A549 (cell line): Measurements from ENCODE around the gene IL3RA.

ENCODE experiments used
- BHLHE40 ChIP-seq: IDR thresholded peaks from 2 replicates; pipeline ENCODE4 v1.6.1; 2012; ENCODE audit warnings: low read depth, low read length, inconsistent platforms
- CEBPB ChIP-seq, 2 experiments: fragments of >200 bp in 1 of 2; sonication (Bioruptor Twin) in 1 of 2; formaldehyde crosslinking in 1 of 2; IDR thresholded peaks; 2 replicates each; pipeline ENCODE4 v1.6.1; 2012 to 2016
- CTCF ChIP-seq: fragments of >200 bp; sonication (Bioruptor Twin); formaldehyde crosslinking; IDR thresholded peaks from 3 replicates; pipeline ENCODE4 v1.5.1; 2016
- HDAC2 ChIP-seq: fragments of 200-600 bp; sonication (generic); IDR thresholded peaks from 2 replicates; pipeline ENCODE4 v1.6.1; 2016
- MAFK ChIP-seq: fragments of 450-650 bp; IDR thresholded peaks from 2 replicates; pipeline ENCODE4 v1.6.1; 2014; ENCODE audit not compliant: partially characterized antibody
- POLR2A ChIP-seq: IDR thresholded peaks from 2 replicates; pipeline ENCODE4 v1.6.1; 2012; ENCODE audit warnings: mild to moderate bottlenecking, low read length
- REST ChIP-seq: fragments of 200-600 bp; sonication (generic); IDR thresholded peaks from 2 replicates; pipeline ENCODE4 v1.6.1; 2016; ENCODE audit warnings: antibody characterized with exemption, mild to moderate bottlenecking, moderate library complexity

- no peak for TF ChIP-seq CEBPB (IDR thresholded peaks at IDR 0.05)
- TF ChIP-seq REST, result no peak
- TF ChIP-seq CTCF, result no peak
- no peak for TF ChIP-seq MAFK
- no peak for TF ChIP-seq BHLHE40
- TF ChIP-seq HDAC2, result no peak
- no peak for TF ChIP-seq POLR2A
Observed at GRCh38 chrX:1423215-1423614, 86.6 kb downstream of the IL3RA start.
